IMR-90 (cell line): ENCODE measurements around the gene TSPAN32. TPM values are rescaled to one million over a fixed set of nuclear protein-coding genes. Genes with fewer than 3 reads are reported as not detected.

Experiments used
- ATAC-seq: fragments of 200-7000 bp; cut with Tn5 transposase; 2 replicates; pipeline ENCODE4 v1.9.1; 2020; ENCODE audit warnings: low read depth, mild to moderate bottlenecking, moderate library complexity
- BruUV-seq: library from RNA; stranded (reverse); fragments of 400-500 nt; replicated peaks from 2 replicates; lab custom pipeline; 2021; lab: Mats Ljungman, UMichigan
- CTCF ChIA-PET: fragments of 300-600 bp; formaldehyde crosslinking; extraction: SDS; loops from one replicate; lab custom pipeline; 2021; ENCODE audit warnings: antibody characterized with exemption; lab: Yijun Ruan, JAX
- POLR2A ChIA-PET: fragments of 300-600 bp; sonication (Branson Sonifier 250); formaldehyde crosslinking; loops from one replicate; lab custom pipeline; 2022; ENCODE audit warnings: antibody characterized with exemption; ENCODE audit not compliant: unreplicated experiment; lab: Charles Lee
- DNase-seq: peaks from one replicate; pipeline ENCODE4 v3.0.0; 2013
- H2AFZ ChIP-seq: replicated peaks from 2 replicates; pipeline ENCODE3; 2013; ENCODE audit warnings: low read length, mild to moderate bottlenecking; ENCODE audit not compliant: poor library complexity
- H2AK5ac ChIP-seq: 2 replicates; pipeline ENCODE4 v1.6.1; 2013; ENCODE audit warnings: low read depth, low read length, inconsistent platforms
- H2AK9ac ChIP-seq: replicated peaks from 2 replicates; pipeline ENCODE3; 2013; ENCODE audit warnings: mild to moderate bottlenecking, low read depth, low read length, moderate library complexity; ENCODE audit not compliant: poor library complexity
- H2BK120ac ChIP-seq: 2 replicates; pipeline ENCODE4 v1.6.1; 2013; ENCODE audit warnings: low read depth, low read length, inconsistent platforms
- H2BK15ac ChIP-seq: 3 replicates; pipeline ENCODE4 v1.6.1; 2013; ENCODE audit warnings: low read depth, low read length, inconsistent platforms
- H2BK20ac ChIP-seq: 2 replicates; pipeline ENCODE4 v1.6.1; 2013; ENCODE audit warnings: low read depth, mild to moderate bottlenecking, inconsistent platforms, low read length, moderate library complexity
- H2BK5ac ChIP-seq: 2 replicates; pipeline ENCODE4 v1.6.1; 2013; ENCODE audit warnings: mild to moderate bottlenecking, low read depth, low read length, inconsistent platforms; ENCODE audit not compliant: poor library complexity, severe bottlenecking
- H3K14ac ChIP-seq: replicated peaks from 2 replicates; pipeline ENCODE4 v1.6.1; 2013; ENCODE audit warnings: low read depth, low read length, inconsistent platforms
- H3K18ac ChIP-seq: 2 replicates; pipeline ENCODE4 v1.6.1; 2013; ENCODE audit warnings: low read depth, low read length, control low read depth
- H3K23ac ChIP-seq: 2 replicates; pipeline ENCODE4 v1.6.1; 2013; ENCODE audit warnings: low read depth, low read length, inconsistent platforms
- H3K27ac ChIP-seq: 2 replicates; pipeline ENCODE4 v1.5.1; 2013; ENCODE audit warnings: mild to moderate bottlenecking, control low read depth, low read length; ENCODE audit not compliant: insufficient read depth
- H3K27me3 ChIP-seq: 2 replicates; pipeline ENCODE4 v1.6.1; 2013; ENCODE audit warnings: low read length; ENCODE audit not compliant: control insufficient read depth, insufficient read depth
- H3K36me3 ChIP-seq: 2 replicates; pipeline ENCODE4 v1.6.1; 2013; ENCODE audit warnings: low read length, mixed read lengths; ENCODE audit not compliant: control insufficient read depth, insufficient read depth
- H3K4ac ChIP-seq: 2 replicates; pipeline ENCODE4 v1.6.1; 2013; ENCODE audit warnings: low read depth, low read length, inconsistent platforms
- H3K4me1 ChIP-seq: 2 replicates; pipeline ENCODE4 v1.6.1; 2013; ENCODE audit warnings: low read length, mixed read lengths; ENCODE audit not compliant: control insufficient read depth, insufficient read depth
- H3K4me2 ChIP-seq: 2 replicates; pipeline ENCODE4 v1.6.1; 2013; ENCODE audit warnings: low read depth, mild to moderate bottlenecking, control low read depth, low read length, moderate library complexity
- H3K4me3 ChIP-seq: 2 replicates; pipeline ENCODE4 v1.5.1; 2013; ENCODE audit warnings: low read depth, mild to moderate bottlenecking, control low read depth, low read length, moderate library complexity; ENCODE audit not compliant: insufficient read depth
- H3K56ac ChIP-seq: 2 replicates; pipeline ENCODE4 v1.6.1; 2013; ENCODE audit warnings: low read length, inconsistent platforms; ENCODE audit not compliant: insufficient read depth; ENCODE audit errors: extremely low read depth
- H3K79me1 ChIP-seq, 2 experiments: 2 replicates each; pipeline ENCODE4 v1.6.1; 2013; ENCODE audit warnings: low read length in 2 of 2, inconsistent platforms in 1 of 2, low read depth in 1 of 2
- H3K9ac ChIP-seq: 2 replicates; pipeline ENCODE4 v1.6.1; 2013; ENCODE audit warnings: low read depth, low read length, control low read depth
- H3K9me1 ChIP-seq: 2 replicates; pipeline ENCODE4 v1.6.1; 2013; ENCODE audit warnings: low read length, inconsistent platforms; ENCODE audit not compliant: insufficient read depth
- H3K9me3 ChIP-seq: 2 replicates; pipeline ENCODE4 v1.6.1; 2013; ENCODE audit warnings: low read length; ENCODE audit not compliant: control insufficient read depth, insufficient read depth
- H4K20me1 ChIP-seq: 2 replicates; pipeline ENCODE4 v1.6.1; 2013; ENCODE audit warnings: low read length, inconsistent platforms; ENCODE audit not compliant: insufficient read depth
- H4K5ac ChIP-seq: 2 replicates; pipeline ENCODE4 v1.6.1; 2013; ENCODE audit warnings: mild to moderate bottlenecking, low read depth, low read length, control low read depth
- H4K8ac ChIP-seq, 2 experiments: 2 replicates each; pipeline ENCODE4 v1.6.1; 2013; ENCODE audit warnings: low read depth in 2 of 2, low read length in 2 of 2, control low read depth in 1 of 2, inconsistent platforms in 1 of 2
- H4K91ac ChIP-seq: 2 replicates; pipeline ENCODE4 v1.6.1; 2013; ENCODE audit warnings: low read depth, low read length, inconsistent platforms; ENCODE audit not compliant: insufficient read depth
- BHLHE40 ChIP-seq: fragments of 150-350 bp; IDR thresholded peaks from 2 replicates; pipeline ENCODE4 v1.6.1; 2016; ENCODE audit warnings: mild to moderate bottlenecking, low read depth, low read length
- CEBPB ChIP-seq: IDR thresholded peaks from 2 replicates; pipeline ENCODE4 v1.6.1; 2012; ENCODE audit warnings: low read depth, low read length, improper control_type of control experiment
- CHD1 ChIP-seq: IDR thresholded peaks from 2 replicates; pipeline ENCODE4 v1.6.1; 2012; ENCODE audit warnings: low read depth, low read length, improper control_type of control experiment
- CTCF ChIP-seq: conservative IDR thresholded peaks from 2 replicates; pipeline ENCODE4 v1.5.1; 2012; ENCODE audit warnings: mild to moderate bottlenecking, low read depth, low read length, improper control_type of control experiment
- FOS ChIP-seq: fragments of 150-350 bp; IDR thresholded peaks from 2 replicates; pipeline ENCODE4 v1.6.1; 2016; ENCODE audit warnings: low read depth, low read length
- MAFK ChIP-seq: IDR thresholded peaks from 2 replicates; pipeline ENCODE4 v1.6.1; 2012; ENCODE audit warnings: low read depth, low read length, improper control_type of control experiment
- MAZ ChIP-seq: IDR thresholded peaks from 2 replicates; pipeline ENCODE4 v1.6.1; 2012; ENCODE audit warnings: low read depth, mild to moderate bottlenecking, low read length, improper control_type of control experiment, moderate library complexity, borderline replicate concordance
- MXI1 ChIP-seq: IDR thresholded peaks from 2 replicates; pipeline ENCODE4 v1.6.1; 2012; ENCODE audit warnings: low read depth, mild to moderate bottlenecking, low read length, moderate library complexity, borderline replicate concordance
- NFE2L2 ChIP-seq: fragments of 150-350 bp; IDR thresholded peaks from 2 replicates; pipeline ENCODE4 v1.6.1; 2016; ENCODE audit warnings: low read depth, mild to moderate bottlenecking, low read length
- POLR2A ChIP-seq: IDR thresholded peaks from 2 replicates; pipeline ENCODE4 v1.6.1; 2012; ENCODE audit warnings: mild to moderate bottlenecking, low read depth, low read length
- RAD21 ChIP-seq: IDR thresholded peaks from 2 replicates; pipeline ENCODE4 v1.6.1; 2012; ENCODE audit warnings: low read length, improper control_type of control experiment
- RCOR1 ChIP-seq: IDR thresholded peaks from 2 replicates; pipeline ENCODE4 v1.6.1; 2012; ENCODE audit warnings: mild to moderate bottlenecking, low read length, improper control_type of control experiment; ENCODE audit not compliant: insufficient replicate concordance
- RFX5 ChIP-seq: IDR thresholded peaks from 2 replicates; pipeline ENCODE4 v1.8.0; 2012; ENCODE audit warnings: low read depth, mild to moderate bottlenecking, low read length, moderate library complexity
- SMC3 ChIP-seq: fragments of 150-350 bp; IDR thresholded peaks from 2 replicates; pipeline ENCODE4 v1.6.1; 2016; ENCODE audit warnings: low read depth, mild to moderate bottlenecking, antibody characterized with exemption, low read length, moderate library complexity
- whole genome bisulfite sequencing, 2 experiments: methylation state at CpG; one replicate each; pipeline versions ENCODE4 v1.1.5 to v1.1.7; 2013; ENCODE audit warnings: missing lambda C conversion rate in 2 of 2; ENCODE audit not compliant: insufficient read length in 1 of 2; ENCODE audit errors: extremely low coverage in 2 of 2; 5-methylcytosine and 5-hydroxymethylcytosine counted together
- dilution Hi-C: fragments of 300-500 bp; cut with HindIII; formaldehyde crosslinking; loops from one replicate; pipeline ENCODE4 v1.14.3; 2018; ENCODE audit warnings: low sequenced_read_pairs; ENCODE audit not compliant: unreplicated experiment
- in situ Hi-C: fragments of 300-500 bp; cut with MboI; formaldehyde crosslinking; loops from 3 replicates; pipeline ENCODE4 v1.14.3; 2019; ENCODE audit warnings: low sequenced_read_pairs, inconsistent platforms, mixed read lengths
- intact Hi-C: fragments of 100-400 bp; cut with micrococcal nuclease; formaldehyde crosslinking; loops from 2 replicates; pipeline ENCODE4 v1.10.0; 2022
- polyA plus RNA-seq, 3 experiments: library from polyadenylated mRNA; depleted of rRNA; stranded (reverse); fragments of >200 nt; gene quantifications; 2 replicates each; pipeline ENCODE4 v1.2.3, GENCODE V29; 2012; ENCODE audit warnings: low replicate concordance in 1 of 3
- total RNA-seq: library from RNA; depleted of rRNA; stranded (reverse); fragments of >200 nt; gene quantifications from 2 replicates; pipeline ENCODE4 v1.2.3, GENCODE V29; 2012
- TF ChIP-seq, protein P1 (sequence below): fragments of 150-350 bp; IDR thresholded peaks from 2 replicates; pipeline ENCODE4 v1.6.1; 2016; ENCODE audit warnings: low read depth, mild to moderate bottlenecking, low read length, moderate library complexity, borderline replicate concordance
- TF ChIP-seq, protein P2 (sequence below): fragments of 150-350 bp; IDR thresholded peaks from 2 replicates; pipeline ENCODE4 v1.6.1; 2017; ENCODE audit warnings: mild to moderate bottlenecking, antibody characterized with exemption, low read length, low read depth

TSPAN32 gene
- total and polyA plus RNA-seq, 2 of the 4 experiments (the other 2 are of a cell fraction) = 0.07 TPM; not detected in 1

GRCh38 chr11:2362414-2362813 is 60.6 kb downstream of the TSPAN32 start:
- Histone ChIP-seq H3K9ac (no peak overlapping the region), H3K9me1 (no peaks in the 10 kb centered on the region; the same call in 1 of the 2 replicates), H3K9me3 (no peaks in the 10 kb centered on the region), H3K4me1 (no peaks in the 10 kb centered on the region), H2AFZ (no peak overlapping the region), H4K5ac (no peak overlapping the region), H4K8ac (no peak overlapping the region), H3K36me3 (no peaks in the 10 kb centered on the region), H3K79me1 (no peaks in the 10 kb centered on the region), H3K14ac (no peak overlapping the region), H2AK5ac (no peak overlapping the region), H3K56ac (no peak overlapping the region), H3K27me3 (peaks cover 5% of the 10 kb centered on the region; the same call in 1 of the 2 replicates), H2BK120ac (no peak overlapping the region), H3K4ac (no peak overlapping the region), H3K4me3 (no peak overlapping the region), H3K27ac (no peak overlapping the region), H2BK5ac (no peak overlapping the region), H3K4me2 (no peak overlapping the region), H4K20me1 (0 out of 2 replicates have a peak, but pooled peaks cover 6% of the 10 kb centered on the region), H3K23ac (no peak overlapping the region), H2BK20ac (no peak overlapping the region), H3K18ac (no peak overlapping the region), H2BK15ac (no peak overlapping the region), H4K91ac (no peak overlapping the region), H2AK9ac (no peak overlapping the region)
- no peak for ATAC-seq
- WGBS, 2 experiments = 100% methylated on average over 2 of the region's 7 CpGs; no CpG with 5 or more reads in 1 of the 2 experiments
- ChIA-PET CTCF (no interaction called here), POLR2A (no interaction called here)
- dilution Hi-C loops (no loop called here), intact Hi-C loops (no loop called here), in situ Hi-C loops (no loop called here)
- no TSS peak for BruUV-seq
- TF ChIP-seq, protein P1, sequence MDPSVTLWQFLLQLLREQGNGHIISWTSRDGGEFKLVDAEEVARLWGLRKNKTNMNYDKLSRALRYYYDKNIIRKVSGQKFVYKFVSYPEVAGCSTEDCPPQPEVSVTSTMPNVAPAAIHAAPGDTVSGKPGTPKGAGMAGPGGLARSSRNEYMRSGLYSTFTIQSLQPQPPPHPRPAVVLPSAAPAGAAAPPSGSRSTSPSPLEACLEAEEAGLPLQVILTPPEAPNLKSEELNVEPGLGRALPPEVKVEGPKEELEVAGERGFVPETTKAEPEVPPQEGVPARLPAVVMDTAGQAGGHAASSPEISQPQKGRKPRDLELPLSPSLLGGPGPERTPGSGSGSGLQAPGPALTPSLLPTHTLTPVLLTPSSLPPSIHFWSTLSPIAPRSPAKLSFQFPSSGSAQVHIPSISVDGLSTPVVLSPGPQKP = no peak
- TF ChIP-seq NFE2L2 (no peak), MAZ (no peak), RAD21 (no peak), MXI1 (no peak), CTCF (no peak), MAFK (no peak), CEBPB (no peak), RCOR1 (no peak), SMC3 (no peak), CHD1 (no peak), FOS (no peak), POLR2A (no peak), RFX5 (no peak), BHLHE40 (no peak)
- TF ChIP-seq, protein P2, sequence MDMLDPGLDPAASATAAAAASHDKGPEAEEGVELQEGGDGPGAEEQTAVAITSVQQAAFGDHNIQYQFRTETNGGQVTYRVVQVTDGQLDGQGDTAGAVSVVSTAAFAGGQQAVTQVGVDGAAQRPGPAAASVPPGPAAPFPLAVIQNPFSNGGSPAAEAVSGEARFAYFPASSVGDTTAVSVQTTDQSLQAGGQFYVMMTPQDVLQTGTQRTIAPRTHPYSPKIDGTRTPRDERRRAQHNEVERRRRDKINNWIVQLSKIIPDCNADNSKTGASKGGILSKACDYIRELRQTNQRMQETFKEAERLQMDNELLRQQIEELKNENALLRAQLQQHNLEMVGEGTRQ = no peak
- DNase-seq = no peak
